AG09309 (cell line): ENCODE data around the gene TAS2R19.

Experiments
- DNase-seq: peaks from one replicate; pipeline ENCODE4 v3.0.0-alpha.2; 2010; ENCODE audit warnings: low read depth
- H3K4me3 ChIP-seq: 2 replicates; pipeline ENCODE4 v1.5.1; 2011; ENCODE audit warnings: mild to moderate bottlenecking, low read depth, low read length, moderate library complexity; ENCODE audit not compliant: control insufficient read depth
- CTCF ChIP-seq: IDR thresholded peaks from 2 replicates; pipeline ENCODE4 v1.5.1; 2011; ENCODE audit warnings: mild to moderate bottlenecking, low read depth, low read length, inconsistent platforms; ENCODE audit not compliant: insufficient read depth, control insufficient read depth; ENCODE audit errors: missing control alignments

The TAS2R19 gene

DNA sequence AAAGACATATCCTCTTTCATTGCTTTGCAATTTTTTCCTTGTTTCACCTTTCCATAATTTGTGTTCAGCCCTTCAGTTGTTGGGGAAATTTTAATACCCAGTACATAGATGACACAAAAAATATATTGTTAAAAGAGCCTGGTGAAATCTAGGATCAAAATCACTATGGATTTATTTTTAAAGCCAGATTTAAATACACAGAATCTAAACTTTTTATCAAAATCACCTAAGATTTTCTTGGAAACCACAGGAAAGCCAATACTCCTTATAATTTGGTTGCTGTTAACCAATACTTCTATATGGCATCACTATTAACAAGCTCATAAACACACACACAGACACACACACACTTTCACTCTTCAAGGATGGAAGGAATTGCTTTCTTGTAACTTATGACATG, 24.2 kb downstream of the TAS2R19 start, which contains the start of gene TAS2R20:
Gene TAS2R20, minus strand, starts transcription at position 101 of the 400 bp plus-strand sequence. CDS start 429 bp downstream, outside the sequence.
- TF ChIP-seq CTCF, result no peak
- no peak within 1 kb of the TSS for H3K4me3 ChIP-seq
- DNase-seq, result no peak

DNA sequence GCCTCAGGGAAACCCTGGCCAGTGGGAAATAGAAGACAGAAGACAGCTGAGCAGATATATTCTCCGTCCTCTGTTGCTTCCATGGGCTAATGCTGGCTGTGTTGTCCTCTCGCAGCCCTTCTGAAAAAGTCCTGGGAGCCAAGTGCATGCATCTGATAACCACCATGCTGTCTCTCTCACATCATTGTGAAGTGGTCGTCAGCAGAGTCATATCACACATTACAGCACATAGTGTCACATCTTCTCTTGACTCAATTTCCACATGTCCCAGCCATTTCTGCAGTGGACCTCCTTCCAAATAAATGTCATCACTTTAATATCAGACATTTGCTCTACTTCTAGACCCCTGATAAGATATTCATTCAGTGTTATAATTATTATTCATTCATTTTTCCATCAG, 28.1 kb downstream of the TAS2R19 start:
- no peak overlapping the region for H3K4me3 ChIP-seq
- TF ChIP-seq CTCF, result no peak
- no peak for DNase-seq

GRCh38 chr12:10989107-10989506, 33.3 kb downstream of the TAS2R19 start:
- no peak for DNase-seq
- TF ChIP-seq CTCF, result no peak

GRCh38 chr12:10986812-10987211, 35.6 kb downstream of the TAS2R19 start, which contains the start of gene TAS2R50:
TSS of gene TAS2R50 (minus strand) at chr12:10986912. CDS start at chr12:10986860, 52 bp downstream.
- no peak for TF ChIP-seq CTCF

More at GRCh38 chr12:10989107-10989506, 33.3 kb downstream of the TAS2R19 start:
- H3K4me3 ChIP-seq, result no peak overlapping the region

DNA sequence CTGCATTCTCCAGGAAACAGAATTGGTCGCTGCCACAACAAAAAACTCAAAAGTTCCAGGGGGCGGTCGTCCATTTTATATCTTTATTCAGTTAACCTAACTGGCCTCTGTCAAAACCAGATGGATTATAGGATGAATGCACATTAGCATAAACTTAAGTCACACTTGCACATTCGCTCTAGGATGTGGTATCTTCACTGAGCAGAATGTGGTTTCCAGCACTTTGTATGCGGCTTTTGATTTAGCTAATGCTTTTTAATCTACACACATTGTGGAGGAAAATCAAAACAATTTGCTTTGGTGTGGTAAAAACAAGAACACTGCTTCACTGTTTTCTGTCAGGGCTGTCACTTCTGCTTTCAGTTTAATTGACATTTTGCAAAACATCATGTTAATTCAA, 40.2 kb downstream of the TAS2R19 start:
- TF ChIP-seq CTCF, result no peak
- DNase-seq, result no peak
- no peak overlapping the region for H3K4me3 ChIP-seq

More at GRCh38 chr12:10986812-10987211, 35.6 kb downstream of the TAS2R19 start, which contains the start of gene TAS2R50:
- DNase-seq, result no peak
- no peak within 1 kb of the TSS for H3K4me3 ChIP-seq

DNA sequence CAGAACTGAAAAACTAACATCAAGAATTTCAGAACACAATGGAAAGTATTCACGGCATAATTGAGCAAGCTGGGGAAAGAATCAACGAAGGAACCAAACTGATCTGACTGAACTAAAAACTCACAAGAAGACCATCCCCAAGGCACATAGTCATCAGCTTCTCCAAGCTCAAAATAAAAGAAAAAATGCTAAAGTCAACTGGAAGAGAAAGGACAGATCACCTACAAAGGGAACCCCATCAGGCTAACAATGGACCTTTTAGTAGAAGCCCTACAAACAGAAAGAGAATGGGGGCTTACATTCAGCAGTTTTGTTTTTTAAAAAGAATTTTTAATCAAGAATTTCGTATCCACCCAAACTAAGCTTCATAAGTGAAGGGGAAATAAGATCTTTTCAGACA, 47.5 kb downstream of the TAS2R19 start:
- H3K4me3 ChIP-seq, result no peak overlapping the region
- no peak for DNase-seq
- no peak for TF ChIP-seq CTCF
